HepG2 (cell line): ENCODE results near the gene METAP1. TPM values are rescaled to one million over a fixed set of nuclear protein-coding genes. Genes with fewer than 3 reads are reported as not detected.

ENCODE experiments used
- CEBPB ChIP-seq: IDR thresholded peaks from 2 replicates; pipeline ENCODE4 v1.6.1; 2011; ENCODE audit warnings: low read depth, low read length, improper control_type of control experiment, borderline replicate concordance
- GFI1 ChIP-seq: sonication (generic); formaldehyde crosslinking; IDR thresholded peaks from 2 replicates; pipeline ENCODE4 v1.5.0; 2020; ENCODE audit warnings: missing genetic modification reagents, mild to moderate bottlenecking, borderline replicate concordance
- MAZ ChIP-seq, 2 experiments: sonication (generic) in 1 of 2; formaldehyde crosslinking in 1 of 2; IDR thresholded peaks; 2 replicates each; pipeline versions ENCODE4 v1.5.0 to v1.6.1; 2012 to 2020; ENCODE audit warnings: low read depth in 2 of 2, mild to moderate bottlenecking in 2 of 2, borderline replicate concordance in 1 of 2, improper control_type of control experiment in 1 of 2, low read length in 1 of 2, missing genetic modification reagents in 1 of 2, moderate library complexity in 1 of 2
- NFE2L2 ChIP-seq: fragments of 150-350 bp; IDR thresholded peaks from 2 replicates; pipeline ENCODE4 v1.6.1; 2014; ENCODE audit warnings: low read length
- REPIN1 ChIP-seq: sonication (generic); formaldehyde crosslinking; IDR thresholded peaks from 2 replicates; pipeline ENCODE4 v1.8.0; 2022; ENCODE audit warnings: missing genetic modification reagents, low read depth, mild to moderate bottlenecking, borderline replicate concordance
- REST ChIP-seq, 2 experiments: IDR thresholded peaks; 2 replicates each; pipeline ENCODE4 v1.6.1; 2011 to 2012; ENCODE audit warnings: low read length in 2 of 2, borderline replicate concordance in 1 of 2, low read depth in 1 of 2, mild to moderate bottlenecking in 1 of 2, moderate library complexity in 1 of 2
- TRIM22 ChIP-seq: fragments of 450-650 bp; IDR thresholded peaks from 2 replicates; pipeline ENCODE4 v1.6.1; 2017
- ZBTB20 ChIP-seq: sonication (generic); formaldehyde crosslinking; IDR thresholded peaks from 2 replicates; pipeline ENCODE4 v1.8.1; 2023; ENCODE audit warnings: missing genetic modification reagents, low read depth, mild to moderate bottlenecking, borderline replicate concordance
- ZFP36L1 ChIP-seq: sonication (generic); formaldehyde crosslinking; IDR thresholded peaks from 2 replicates; pipeline ENCODE4 v1.8.0; 2022; ENCODE audit warnings: mild to moderate bottlenecking, missing genetic modification reagents, moderate library complexity
- ZNF280D ChIP-seq: sonication (generic); formaldehyde crosslinking; IDR thresholded peaks from 2 replicates; pipeline ENCODE4 v1.5.1; 2020; ENCODE audit warnings: mild to moderate bottlenecking, missing genetic modification reagents
- ZNF33A ChIP-seq: sonication (generic); formaldehyde crosslinking; IDR thresholded peaks from 2 replicates; pipeline ENCODE4 v1.5.1; 2020; ENCODE audit warnings: missing genetic modification reagents, mild to moderate bottlenecking, moderate library complexity, borderline replicate concordance
- ZNF569 ChIP-seq: sonication (generic); formaldehyde crosslinking; IDR thresholded peaks from 2 replicates; pipeline ENCODE4 v1.5.0; 2020; ENCODE audit warnings: mild to moderate bottlenecking, missing genetic modification reagents, moderate library complexity, borderline replicate concordance
- ZNF724P ChIP-seq: sonication (generic); formaldehyde crosslinking; IDR thresholded peaks from 2 replicates; pipeline ENCODE4 v1.8.0; 2022; ENCODE audit warnings: missing genetic modification reagents, borderline replicate concordance
- ZNF850 ChIP-seq: sonication (generic); formaldehyde crosslinking; conservative IDR thresholded peaks from 2 replicates; pipeline ENCODE4 v1.9.0; 2021; ENCODE audit warnings: mild to moderate bottlenecking, missing genetic modification reagents
- polyA plus RNA-seq, 8 experiments: library from polyadenylated mRNA; depleted of rRNA in 3 of 8; stranded (reverse) in 7 of 8; unstranded in 1 of 8; fragments of >200 nt; fragmentation: Illumina TruSeq in 4 of 8; extraction: Trizol in 4 of 8; gene quantifications; 2 replicates each; pipeline versions ENCODE4 v1.2.1 to v1.2.3, GENCODE V29; 2011 to 2016; ENCODE audit warnings: low read depth in 4 of 8, missing spikeins in 1 of 8, mixed read lengths in 1 of 8; ENCODE audit not compliant: insufficient read depth in 1 of 8
- total RNA-seq, 5 experiments: library from RNA; depleted of rRNA; stranded (reverse); fragments of >200 nt; fragmentation: Illumina TruSeq; extraction: Trizol; gene quantifications; 2 replicates each; pipeline ENCODE4 v1.2.3, GENCODE V29; 2016; ENCODE audit warnings: low read depth in 1 of 5
- TF ChIP-seq, protein P1 (sequence below): sonication (generic); formaldehyde crosslinking; IDR thresholded peaks from 2 replicates; pipeline ENCODE4 v1.5.1; 2020; ENCODE audit warnings: missing genetic modification reagents, mild to moderate bottlenecking, borderline replicate concordance

Gene METAP1
- total and polyA plus RNA-seq, 2 of the 13 experiments (the other 11 are each of a cell fraction or from before 2014, with no cell fraction given), result 44.9 to 53.5 TPM

GRCh38 chr4:98994474-98995182 is 893 bp upstream of the METAP1 start (continued):
- TF ChIP-seq REST (IDR thresholded peaks at IDR 0.05; ENCODE audit: borderline replicate concordance in 1 of 2, low read depth in 1 of 2, low read length in 2 of 2), result 0 out of 4 replicates have a peak, but pooled peaks of 1 of the 2 experiments have one; percentile 25
- TF ChIP-seq NFE2L2, result no peak
- TF ChIP-seq ZNF33A (CRISPR knock-in tag), result 0 out of 2 replicates have a peak, but pooled peaks have one; percentile 21
- 0 out of 2 replicates have a peak, but pooled peaks have one; percentile 26 for TF ChIP-seq REPIN1 (CRISPR knock-in tag)
- 0 out of 2 replicates have a peak, but pooled peaks have one; percentile 0 for TF ChIP-seq ZBTB20 (CRISPR knock-in tag)
- TF ChIP-seq ZNF569 (CRISPR knock-in tag), result 0 out of 2 replicates have a peak, but pooled peaks have one; percentile 21
- peak; percentile 48; the same call in 1 of the 2 replicates for TF ChIP-seq GFI1 (CRISPR knock-in tag)
- no peak for TF ChIP-seq ZFP36L1 (CRISPR knock-in tag)
- TF ChIP-seq, protein P1, sequence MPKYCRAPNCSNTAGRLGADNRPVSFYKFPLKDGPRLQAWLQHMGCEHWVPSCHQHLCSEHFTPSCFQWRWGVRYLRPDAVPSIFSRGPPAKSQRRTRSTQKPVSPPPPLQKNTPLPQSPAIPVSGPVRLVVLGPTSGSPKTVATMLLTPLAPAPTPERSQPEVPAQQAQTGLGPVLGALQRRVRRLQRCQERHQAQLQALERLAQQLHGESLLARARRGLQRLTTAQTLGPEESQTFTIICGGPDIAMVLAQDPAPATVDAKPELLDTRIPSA (CRISPR knock-in tag), result peak; percentile 32; the same call in 1 of the 2 replicates
- TF ChIP-seq ZNF280D (CRISPR knock-in tag), result peak; percentile 21; the same call in 1 of the 2 replicates
- TF ChIP-seq TRIM22, result no peak
- TF ChIP-seq ZNF850 (CRISPR knock-in tag), result 0 out of 2 replicates have a peak, but pooled peaks have one; percentile 64
- TF ChIP-seq MAZ (IDR thresholded peaks at IDR 0.05; ENCODE audit: borderline replicate concordance, low read depth, low read length), result no peak
- no peak for TF ChIP-seq MAZ (CRISPR knock-in tag; IDR thresholded peaks at IDR 0.05; ENCODE audit: low read depth)
- TF ChIP-seq ZNF724P (CRISPR knock-in tag), result no peak
- TF ChIP-seq CEBPB, result 0 out of 2 replicates have a peak, but pooled peaks have one; percentile 3
